Germinal center (tissue), 1 donor: ENCODE data around the gene HMX1.

Experiments used
- DNase-seq: peaks from one replicate; pipeline ENCODE4 v3.0.0; 2012; ENCODE audit warnings: mixed read lengths, low spot score

The HMX1 gene

GRCh38 chr4:8818063-8818881 lies 53.4 kb downstream of the HMX1 start:
- no peak for DNase-seq

- no peak for DNase-seq
These were observed 53.9 kb downstream of the HMX1 start for GRCh38 chr4:8817813-8818062.

GRCh38 chr4:8817096-8817812 lies 54.4 kb downstream of the HMX1 start:
- no peak for DNase-seq
